Body of pancreas (tissue), 4 donors: Measurements from ENCODE around the gene ING2. TPM values are rescaled to one million over a fixed set of nuclear protein-coding genes. Genes with fewer than 3 reads are reported as not detected.

Source experiments
- ATAC-seq: fragments of 150-250 bp; one replicate; pipeline ENCODE4 v1.9.1; 2016
- DNase-seq, 4 donors: peaks; one replicate each; pipeline ENCODE4 v3.0.0-alpha.2; 2019
- H3K27ac ChIP-seq, 4 donors: fragments of 200-600 bp; sonication (generic); 1 replicate in 3 of 4; 2 replicates in 1 of 4; pipeline versions ENCODE4 v1.5.1 to v1.6.1; 2016 to 2019; ENCODE audit warnings: mild to moderate bottlenecking in 1 of 4, mixed read lengths in 1 of 4, moderate library complexity in 1 of 4
- H3K27me3 ChIP-seq, 2 donors: fragments of 200-600 bp; sonication (generic); one replicate each; pipeline ENCODE4 v1.6.0; 2016; ENCODE audit warnings: mild to moderate bottlenecking in 1 of 2
- H3K36me3 ChIP-seq, 2 donors: fragments of 200-600 bp; sonication (generic); replicated peaks in 1 of 2; 2 replicates each; pipeline ENCODE4 v1.5.1; 2016; ENCODE audit warnings: low read depth in 2 of 2; ENCODE audit not compliant: insufficient read depth in 1 of 2
- H3K4me1 ChIP-seq: fragments of 200-600 bp; sonication (generic); one replicate; pipeline ENCODE4 v1.6.0; 2016
- H3K4me3 ChIP-seq, 2 donors: fragments of 200-600 bp; sonication (generic); 1 replicate in 1 of 2; 2 replicates in 1 of 2; pipeline ENCODE4 v1.5.1; 2016 to 2019
- H3K9me3 ChIP-seq, 3 donors: fragments of 200-600 bp; sonication (generic); 1 replicate in 2 of 3; 2 replicates in 1 of 3; pipeline ENCODE4 v1.5.1; 2016
- POLR2A ChIP-seq, 3 donors: fragments of 450-650 bp; IDR thresholded peaks; one replicate each; pipeline ENCODE4 v1.6.1; 2016; ENCODE audit warnings: antibody characterized with exemption in 3 of 3, mild to moderate bottlenecking in 2 of 3
- WGBS, 2 donors: methylation state at CpG; one replicate each; pipeline ENCODE4 v1.1.5; 2017; 5-methylcytosine and 5-hydroxymethylcytosine counted together
- intact Hi-C: fragments of 100-400 bp; cut with DNase I; formaldehyde crosslinking; loops from one replicate; pipeline ENCODE4 v1.15.1; 2023
- total RNA-seq, 2 donors: library from RNA; depleted of rRNA; stranded (reverse); fragments of >200 nt; gene quantifications; one replicate each; pipeline ENCODE4 v1.1.0, GENCODE V29; 2016
- TF ChIP-seq, protein P1 (sequence below), 7 experiments: fragments of 450-650 bp in 4 of 7; fragments of 200-600 bp in 3 of 7; sonication (generic) in 3 of 7; IDR thresholded peaks; one replicate each; pipeline ENCODE4 v1.5.1; 2016 to 2019; ENCODE audit warnings: antibody characterized with exemption in 7 of 7

The ING2 gene
- total RNA-seq, 2 donors from 2014 or later: 3.6 to 14.5 TPM

DNA sequence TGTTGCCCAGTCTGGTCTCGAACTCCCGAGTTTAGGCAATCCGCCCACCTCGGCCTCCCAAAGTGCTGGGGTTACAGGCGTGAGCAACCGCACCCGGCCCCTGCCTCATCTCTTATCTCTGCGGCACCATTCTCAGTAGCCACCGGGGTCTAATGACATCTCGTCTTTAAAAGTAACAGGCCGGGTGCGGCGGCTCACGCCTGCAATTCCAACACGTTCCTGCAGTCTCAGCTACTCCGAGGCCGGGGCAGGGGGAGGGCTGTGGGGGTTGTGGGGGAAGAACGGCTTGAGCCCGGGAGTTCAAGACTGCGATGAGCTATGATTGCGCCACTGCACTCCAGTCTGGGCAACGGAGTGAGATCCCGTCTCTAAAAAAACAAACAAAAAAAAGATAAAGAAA is 28.8 kb downstream of the ING2 start:
- intact Hi-C loops: no loop called here
- no peaks in the 10 kb centered on the region for H3K27me3 ChIP-seq
- no peak overlapping the region for H3K27ac ChIP-seq
- TF ChIP-seq, protein P1, sequence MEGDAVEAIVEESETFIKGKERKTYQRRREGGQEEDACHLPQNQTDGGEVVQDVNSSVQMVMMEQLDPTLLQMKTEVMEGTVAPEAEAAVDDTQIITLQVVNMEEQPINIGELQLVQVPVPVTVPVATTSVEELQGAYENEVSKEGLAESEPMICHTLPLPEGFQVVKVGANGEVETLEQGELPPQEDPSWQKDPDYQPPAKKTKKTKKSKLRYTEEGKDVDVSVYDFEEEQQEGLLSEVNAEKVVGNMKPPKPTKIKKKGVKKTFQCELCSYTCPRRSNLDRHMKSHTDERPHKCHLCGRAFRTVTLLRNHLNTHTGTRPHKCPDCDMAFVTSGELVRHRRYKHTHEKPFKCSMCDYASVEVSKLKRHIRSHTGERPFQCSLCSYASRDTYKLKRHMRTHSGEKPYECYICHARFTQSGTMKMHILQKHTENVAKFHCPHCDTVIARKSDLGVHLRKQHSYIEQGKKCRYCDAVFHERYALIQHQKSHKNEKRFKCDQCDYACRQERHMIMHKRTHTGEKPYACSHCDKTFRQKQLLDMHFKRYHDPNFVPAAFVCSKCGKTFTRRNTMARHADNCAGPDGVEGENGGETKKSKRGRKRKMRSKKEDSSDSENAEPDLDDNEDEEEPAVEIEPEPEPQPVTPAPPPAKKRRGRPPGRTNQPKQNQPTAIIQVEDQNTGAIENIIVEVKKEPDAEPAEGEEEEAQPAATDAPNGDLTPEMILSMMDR (IDR thresholded peaks at IDR 0.05): no peak
- TF ChIP-seq POLR2A (IDR thresholded peaks at IDR 0.05): no peak
- no peaks in the 10 kb centered on the region for H3K4me1 ChIP-seq
- WGBS, 2 donors: 55 to 78% methylated on average over 21 to 23 of the region's 23 CpGs
- DNase-seq (no peak), ATAC-seq (no peak)
- no peaks in the 10 kb centered on the region for H3K9me3 ChIP-seq
- no peaks in the 10 kb centered on the region for H3K36me3 ChIP-seq
- no peak overlapping the region for H3K4me3 ChIP-seq

DNA sequence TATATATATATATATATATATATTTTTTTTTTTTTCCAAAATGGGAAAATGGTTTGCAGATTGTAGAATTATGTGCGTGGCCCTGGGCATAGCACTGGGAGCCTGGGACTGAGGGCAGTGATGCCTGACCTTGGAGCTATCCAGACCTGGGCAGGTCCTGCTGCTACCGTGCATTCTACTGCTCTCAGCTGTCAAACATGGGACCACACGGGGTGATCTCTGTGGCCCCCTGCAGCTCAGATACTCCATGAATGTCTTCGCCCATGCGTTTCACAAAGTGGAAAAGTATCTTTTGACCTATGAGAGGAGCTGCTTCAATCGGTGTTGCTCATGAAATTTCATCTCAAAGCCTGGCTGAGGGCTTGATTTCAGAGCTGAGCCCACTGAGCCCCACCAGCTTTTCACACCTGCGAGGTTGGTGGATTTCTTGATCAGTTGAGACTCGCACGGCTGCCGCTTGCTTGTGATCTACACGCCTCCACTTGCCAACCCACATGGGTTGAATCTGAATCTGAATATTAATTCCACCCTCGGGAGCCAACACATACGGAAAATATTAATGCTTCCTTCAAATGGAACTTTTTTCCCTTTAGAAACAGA is 35.7 kb downstream of the ING2 start:
- DNase-seq (peak; percentile 6 to 22 (median 15)), ATAC-seq (peak; percentile 33)
- Histone ChIP-seq H3K4me1 (peaks cover 16% of the 10 kb centered on the region), H3K27ac (peak overlapping the region in 3 of 4 donors; percentile 24 to 63 (median 62)), H3K36me3 (no peaks in the 10 kb centered on the region), H3K27me3 (no peaks in the 10 kb centered on the region), H3K9me3 (peaks cover 0 to 8% (median 0%) of the 10 kb centered on the region in 3 donors), H3K4me3 (no peak overlapping the region)
- no peak for TF ChIP-seq POLR2A (IDR thresholded peaks at IDR 0.05)
- TF ChIP-seq, protein P1 (IDR thresholded peaks at IDR 0.05): no peak
- intact Hi-C loops: no loop called here
- WGBS, 2 donors: 18 to 50% methylated on average over 10 to 13 of the region's 13 CpGs

DNA sequence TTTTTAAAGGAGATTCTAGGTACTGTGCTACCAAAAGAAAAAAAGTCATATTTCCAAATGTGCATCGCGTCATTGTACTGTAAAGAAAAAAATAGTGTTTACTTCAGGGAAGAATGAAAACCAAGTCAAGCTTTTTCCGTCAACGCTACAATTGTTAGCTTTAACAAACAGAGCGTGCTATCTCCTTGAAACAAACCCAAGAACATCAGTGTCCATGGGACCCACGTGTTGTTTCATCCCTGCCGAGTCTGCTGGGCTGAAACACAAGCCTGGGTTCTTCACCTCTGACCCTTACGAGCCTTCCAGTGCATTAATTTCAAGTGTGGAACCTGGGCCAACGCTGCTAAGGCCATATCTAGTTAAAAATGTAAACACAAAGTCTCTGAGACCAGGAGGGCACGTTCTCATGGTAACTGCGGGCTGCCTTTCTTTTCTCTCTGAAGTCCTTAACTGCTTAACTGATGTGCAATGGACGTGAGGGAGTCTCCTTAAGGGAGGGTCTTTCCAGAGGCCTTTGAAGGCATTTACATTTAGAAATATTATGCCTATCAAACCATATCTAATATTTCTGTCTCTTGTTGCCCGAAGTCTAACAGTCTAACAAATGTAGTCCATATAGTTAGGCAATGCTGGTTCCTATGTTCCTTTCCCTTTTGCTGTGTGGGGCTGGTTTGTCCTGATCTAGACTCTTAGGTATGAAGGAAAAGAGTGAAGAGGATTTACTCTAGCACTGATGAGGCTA is 36.3 kb downstream of the ING2 start:
- peak overlapping the region in 3 of 4 donors; percentile 16 to 63 (median 62) for H3K27ac ChIP-seq

DNA sequence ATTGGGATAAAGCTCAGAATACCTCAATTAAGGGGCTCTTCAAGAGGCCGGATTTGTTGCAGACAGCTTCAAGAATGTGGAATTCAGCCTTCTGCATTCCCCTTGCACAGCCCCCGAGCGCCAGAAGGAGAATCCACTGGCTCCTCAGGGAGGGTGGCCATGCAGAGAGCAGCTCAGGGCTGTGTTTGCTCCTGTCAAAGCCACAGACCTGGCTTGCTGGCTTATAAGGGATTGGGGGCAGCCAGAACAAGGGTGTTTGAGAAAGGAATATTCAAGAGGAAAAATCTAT is 36.8 kb downstream of the ING2 start:
- peak overlapping the region in 3 of 4 donors; percentile 16 to 63 (median 62) for H3K27ac ChIP-seq
- WGBS, 2 donors: 64 to 73% methylated on average over 3 of the region's 3 CpGs
- peaks cover 0 to 8% (median 0%) of the 10 kb centered on the region in 3 donors for H3K9me3 ChIP-seq
- TF ChIP-seq, protein P1 (IDR thresholded peaks at IDR 0.05): no peak
- no peak for TF ChIP-seq POLR2A (IDR thresholded peaks at IDR 0.05)
- DNase-seq: no peak
- intact Hi-C loops: no loop called here
- H3K4me3 ChIP-seq: no peak overlapping the region
- H3K4me1 ChIP-seq: peaks cover 16% of the 10 kb centered on the region
- no peak for ATAC-seq
- no peaks in the 10 kb centered on the region for H3K36me3 ChIP-seq
- H3K27me3 ChIP-seq: no peaks in the 10 kb centered on the region

More for the DNA sequence above, 36.3 kb downstream of the ING2 start:
- Histone ChIP-seq H3K27me3 (no peaks in the 10 kb centered on the region), H3K4me1 (peaks cover 16% of the 10 kb centered on the region), H3K4me3 (no peak overlapping the region), H3K9me3 (peaks cover 0 to 8% (median 0%) of the 10 kb centered on the region in 3 donors), H3K36me3 (no peaks in the 10 kb centered on the region)
- WGBS, 2 donors: 28 to 30% methylated on average over 13 of the region's 13 CpGs
- ATAC-seq: peak; percentile 84
- TF ChIP-seq, protein P1 (IDR thresholded peaks at IDR 0.05): no peak
- no peak for TF ChIP-seq POLR2A (IDR thresholded peaks at IDR 0.05)
- intact Hi-C loops: no loop called here
- DNase-seq: peak; percentile 39 to 73 (median 59)
